Fibroblast of the aortic adventitia (primary cell): ENCODE results near the gene MFAP3L. TPM values are rescaled to one million over a fixed set of nuclear protein-coding genes. Genes with fewer than 3 reads are reported as not detected.

ENCODE experiments used
- DNase-seq: peaks from one replicate; pipeline ENCODE4 v3.0.0-alpha.2; 2010; ENCODE audit warnings: low read depth
- H3K4me3 ChIP-seq: 2 replicates; pipeline ENCODE4 v1.5.1; 2011; ENCODE audit warnings: low read depth, mild to moderate bottlenecking, control low read depth, low read length, moderate library complexity
- CTCF ChIP-seq: IDR thresholded peaks from 2 replicates; pipeline ENCODE4 v1.5.1; 2011; ENCODE audit warnings: mild to moderate bottlenecking, low read length, control low read depth, inconsistent platforms; ENCODE audit not compliant: insufficient read depth
- total RNA-seq: library from RNA; depleted of rRNA; stranded (reverse); fragments of >200 nt; gene quantifications from 2 replicates; pipeline ENCODE4 v1.2.3, GENCODE V29; 2012; ENCODE audit warnings: low replicate concordance

MFAP3L gene
- total RNA-seq, 1 donor: 3.3 TPM

- no peak for TF ChIP-seq CTCF
- no peak overlapping the region for H3K4me3 ChIP-seq
- DNase-seq: no peak
Observed at GRCh38 chr4:169984173-169984572, 42.0 kb downstream of the MFAP3L start.

- DNase-seq: peak; percentile 13
Observed at GRCh38 chr4:169976951-169977350, 49.2 kb downstream of the MFAP3L start.

GRCh38 chr4:169975838-169976796 is 50.1 kb downstream of the MFAP3L start:
- no peak for TF ChIP-seq CTCF
- no peak overlapping the region for H3K4me3 ChIP-seq
- DNase-seq: no peak

More at GRCh38 chr4:169976951-169977350, 49.2 kb downstream of the MFAP3L start:
- H3K4me3 ChIP-seq: no peak overlapping the region
- no peak for TF ChIP-seq CTCF

GRCh38 chr4:169975131-169975837 is 50.9 kb downstream of the MFAP3L start:
- H3K4me3 ChIP-seq: no peak overlapping the region
- DNase-seq: no peak
- no peak for TF ChIP-seq CTCF

GRCh38 chr4:169971456-169972015 is 54.7 kb downstream of the MFAP3L start:
- DNase-seq: peak; percentile 25
- no peak overlapping the region for H3K4me3 ChIP-seq
- no peak for TF ChIP-seq CTCF

- no peak overlapping the region for H3K4me3 ChIP-seq
- TF ChIP-seq CTCF: no peak
- peak; percentile 69 for DNase-seq
Observed at GRCh38 chr4:169968999-169969398, 57.2 kb downstream of the MFAP3L start.
